IPS-NIHi7 (cell line): ENCODE results near the gene TTLL5.

Source experiments
- DNase-seq: peaks from one replicate; pipeline ENCODE4 v3.0.0; 2012; ENCODE audit warnings: mixed read lengths; ENCODE audit errors: extremely low spot score

Gene TTLL5, protein sequence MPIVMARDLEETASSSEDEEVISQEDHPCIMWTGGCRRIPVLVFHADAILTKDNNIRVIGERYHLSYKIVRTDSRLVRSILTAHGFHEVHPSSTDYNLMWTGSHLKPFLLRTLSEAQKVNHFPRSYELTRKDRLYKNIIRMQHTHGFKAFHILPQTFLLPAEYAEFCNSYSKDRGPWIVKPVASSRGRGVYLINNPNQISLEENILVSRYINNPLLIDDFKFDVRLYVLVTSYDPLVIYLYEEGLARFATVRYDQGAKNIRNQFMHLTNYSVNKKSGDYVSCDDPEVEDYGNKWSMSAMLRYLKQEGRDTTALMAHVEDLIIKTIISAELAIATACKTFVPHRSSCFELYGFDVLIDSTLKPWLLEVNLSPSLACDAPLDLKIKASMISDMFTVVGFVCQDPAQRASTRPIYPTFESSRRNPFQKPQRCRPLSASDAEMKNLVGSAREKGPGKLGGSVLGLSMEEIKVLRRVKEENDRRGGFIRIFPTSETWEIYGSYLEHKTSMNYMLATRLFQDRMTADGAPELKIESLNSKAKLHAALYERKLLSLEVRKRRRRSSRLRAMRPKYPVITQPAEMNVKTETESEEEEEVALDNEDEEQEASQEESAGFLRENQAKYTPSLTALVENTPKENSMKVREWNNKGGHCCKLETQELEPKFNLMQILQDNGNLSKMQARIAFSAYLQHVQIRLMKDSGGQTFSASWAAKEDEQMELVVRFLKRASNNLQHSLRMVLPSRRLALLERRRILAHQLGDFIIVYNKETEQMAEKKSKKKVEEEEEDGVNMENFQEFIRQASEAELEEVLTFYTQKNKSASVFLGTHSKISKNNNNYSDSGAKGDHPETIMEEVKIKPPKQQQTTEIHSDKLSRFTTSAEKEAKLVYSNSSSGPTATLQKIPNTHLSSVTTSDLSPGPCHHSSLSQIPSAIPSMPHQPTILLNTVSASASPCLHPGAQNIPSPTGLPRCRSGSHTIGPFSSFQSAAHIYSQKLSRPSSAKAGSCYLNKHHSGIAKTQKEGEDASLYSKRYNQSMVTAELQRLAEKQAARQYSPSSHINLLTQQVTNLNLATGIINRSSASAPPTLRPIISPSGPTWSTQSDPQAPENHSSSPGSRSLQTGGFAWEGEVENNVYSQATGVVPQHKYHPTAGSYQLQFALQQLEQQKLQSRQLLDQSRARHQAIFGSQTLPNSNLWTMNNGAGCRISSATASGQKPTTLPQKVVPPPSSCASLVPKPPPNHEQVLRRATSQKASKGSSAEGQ (N-terminal part only)

GRCh38 chr14:75660630-75661498, at the start of gene TTLL5, which contains the start of gene ERG28:
TSS of gene TTLL5 (plus strand) at chr14:75661246. CDS start at chr14:75663150, 1,904 bp downstream.
TSS of gene ERG28 (minus strand) at chr14:75660876. CDS start at chr14:75657502, 3,374 bp downstream.
- peak; percentile 100 for DNase-seq

DNA sequence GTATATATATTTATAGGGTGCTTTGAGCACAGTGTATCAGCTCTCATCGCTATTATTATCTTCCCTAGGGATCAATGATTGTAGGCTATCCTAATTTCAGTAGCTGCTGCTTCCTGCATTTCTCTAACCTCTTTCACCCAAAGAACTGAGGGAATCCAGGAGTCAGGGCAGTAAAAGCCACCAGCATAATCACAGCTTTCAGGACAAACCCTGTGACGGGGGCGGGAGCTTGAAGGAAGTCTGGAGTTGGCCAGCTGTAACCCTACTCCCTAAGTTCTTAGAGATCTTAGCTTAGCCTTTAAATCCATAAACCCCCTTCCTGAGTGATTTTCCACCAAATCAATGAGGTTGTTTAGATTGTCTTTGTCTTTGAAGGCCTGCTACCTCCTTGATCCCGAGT, 48.9 kb upstream of the TTLL5 start:
- no peak for DNase-seq

DNA sequence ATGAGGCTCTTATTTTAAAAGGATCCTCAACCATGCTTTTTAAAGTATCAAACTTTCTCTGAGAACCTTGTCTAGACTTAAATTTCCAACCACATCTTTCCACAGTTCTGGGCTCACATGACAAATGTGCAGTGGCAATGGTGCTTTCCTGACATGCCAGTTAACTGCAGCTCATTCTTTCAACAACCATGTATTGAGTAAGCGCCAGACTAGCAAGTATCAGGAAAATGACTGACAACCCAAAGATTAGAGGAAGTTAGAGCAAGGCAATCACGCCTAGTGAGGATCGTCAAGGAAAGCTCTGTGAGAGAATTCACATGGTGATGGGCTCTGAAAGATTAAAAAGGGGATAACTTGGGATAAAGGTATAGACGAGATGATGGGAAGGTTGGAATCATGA, 46.9 kb upstream of the TTLL5 start:
- DNase-seq = no peak

DNA sequence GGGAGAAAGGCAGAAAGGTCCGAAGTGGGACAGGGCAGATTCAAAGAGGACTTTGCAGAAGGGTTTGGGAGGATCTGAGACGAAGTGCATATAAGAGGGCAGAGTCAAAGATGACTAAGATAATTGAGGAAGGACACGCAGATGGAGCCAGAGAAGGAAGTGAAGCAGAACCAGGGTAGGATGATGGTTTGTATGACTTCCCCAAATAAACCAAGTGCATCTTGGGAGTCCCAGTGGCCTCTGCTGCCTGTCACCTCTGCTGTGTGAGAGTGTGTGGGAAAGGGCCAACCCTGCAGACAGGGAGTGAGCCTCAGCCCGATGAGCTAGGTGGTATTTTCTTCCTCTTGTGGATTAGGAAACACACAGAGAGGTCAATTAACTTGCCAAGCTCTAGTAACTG, 45.8 kb upstream of the TTLL5 start:
- DNase-seq = no peak

- no peak for DNase-seq
Measured at GRCh38 chr14:75619548-75619947, 41.5 kb upstream of the TTLL5 start.

GRCh38 chr14:75625034-75625433, 36.0 kb upstream of the TTLL5 start:
- no peak for DNase-seq

GRCh38 chr14:75626396-75626795, 34.6 kb upstream of the TTLL5 start:
- DNase-seq = no peak

GRCh38 chr14:75626863-75627262, 34.2 kb upstream of the TTLL5 start:
- DNase-seq = no peak

DNA sequence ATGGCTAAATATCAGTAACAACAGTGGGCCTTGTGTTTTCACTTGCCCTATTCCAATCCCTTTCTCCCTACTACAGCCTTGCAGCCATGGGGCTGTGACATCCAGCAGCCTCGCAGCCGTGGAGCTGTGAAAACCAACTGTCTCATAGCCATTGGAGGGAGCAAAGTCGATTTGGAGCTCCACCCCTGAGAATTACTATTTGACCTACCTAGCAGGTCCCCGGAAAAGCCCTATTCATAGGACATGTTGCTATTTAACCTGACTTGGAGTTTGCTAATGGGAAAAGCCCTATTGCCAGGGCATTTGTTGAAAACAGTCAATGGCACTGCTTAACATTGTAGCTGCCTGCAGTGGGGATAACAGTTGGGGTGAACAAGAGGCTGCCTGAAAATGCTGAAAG, 33.6 kb upstream of the TTLL5 start:
- no peak for DNase-seq

DNA sequence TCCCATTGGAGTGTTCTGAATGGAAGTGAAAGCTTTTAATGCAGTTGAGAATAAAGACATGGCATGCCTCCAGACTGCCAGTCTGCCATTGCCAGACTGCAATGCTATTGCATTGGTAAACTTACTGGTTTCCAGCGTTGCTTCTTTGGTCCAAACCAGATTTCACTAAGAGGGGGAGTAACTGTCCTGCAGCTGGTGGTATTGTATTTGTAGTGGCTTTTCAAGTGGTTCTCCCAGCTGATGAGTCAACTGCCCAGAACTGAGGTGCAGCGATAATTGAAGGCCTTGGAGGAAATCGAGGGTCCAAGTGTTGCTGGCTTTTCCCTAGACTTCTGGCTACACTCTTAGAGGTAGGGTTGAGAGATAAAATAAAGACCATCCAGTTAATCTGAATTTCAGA, 32.2 kb upstream of the TTLL5 start:
- DNase-seq = no peak

- peak; percentile 72 for DNase-seq
Measured at GRCh38 chr14:75630695-75631452, 30.2 kb upstream of the TTLL5 start.

DNA sequence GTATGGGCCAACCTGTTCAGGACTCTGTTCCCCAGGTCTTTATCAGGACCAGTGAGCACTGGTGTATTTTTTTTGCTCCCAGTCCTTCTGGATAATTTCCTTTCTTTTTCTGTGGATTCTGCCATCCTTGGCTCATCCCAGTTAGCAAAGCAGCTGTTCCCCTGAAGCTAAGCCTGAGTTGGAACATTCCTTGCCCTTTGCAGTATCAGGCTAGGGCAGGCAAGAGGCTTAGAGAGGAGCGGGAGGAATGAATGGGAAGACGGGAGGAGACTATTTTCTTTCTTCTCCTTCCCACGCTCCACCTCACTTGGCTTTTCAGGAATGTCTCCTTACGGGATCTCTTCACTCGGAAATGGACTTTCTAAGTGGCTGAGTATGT, 29.6 kb upstream of the TTLL5 start:
- DNase-seq = peak; percentile 57

DNA sequence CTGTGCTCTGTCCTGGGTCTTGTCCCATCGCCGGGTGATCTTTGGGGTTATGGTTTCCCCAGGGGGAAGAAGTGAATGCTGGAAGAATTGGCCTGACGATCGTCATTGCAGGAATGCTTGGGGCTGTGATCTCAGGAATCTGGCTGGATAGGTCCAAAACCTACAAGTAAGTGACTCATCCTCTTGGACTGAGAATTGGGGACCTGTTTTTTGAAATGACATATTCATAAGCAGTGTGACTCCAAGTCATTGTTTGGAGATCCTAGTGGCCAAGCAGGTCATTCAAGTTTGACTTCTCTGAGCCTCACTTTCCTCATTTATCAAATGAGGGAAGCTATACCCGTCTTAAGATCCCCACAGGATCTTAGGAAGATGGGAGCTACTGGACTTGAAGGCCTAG, 26.2 kb upstream of the TTLL5 start:
- no peak for DNase-seq

DNA sequence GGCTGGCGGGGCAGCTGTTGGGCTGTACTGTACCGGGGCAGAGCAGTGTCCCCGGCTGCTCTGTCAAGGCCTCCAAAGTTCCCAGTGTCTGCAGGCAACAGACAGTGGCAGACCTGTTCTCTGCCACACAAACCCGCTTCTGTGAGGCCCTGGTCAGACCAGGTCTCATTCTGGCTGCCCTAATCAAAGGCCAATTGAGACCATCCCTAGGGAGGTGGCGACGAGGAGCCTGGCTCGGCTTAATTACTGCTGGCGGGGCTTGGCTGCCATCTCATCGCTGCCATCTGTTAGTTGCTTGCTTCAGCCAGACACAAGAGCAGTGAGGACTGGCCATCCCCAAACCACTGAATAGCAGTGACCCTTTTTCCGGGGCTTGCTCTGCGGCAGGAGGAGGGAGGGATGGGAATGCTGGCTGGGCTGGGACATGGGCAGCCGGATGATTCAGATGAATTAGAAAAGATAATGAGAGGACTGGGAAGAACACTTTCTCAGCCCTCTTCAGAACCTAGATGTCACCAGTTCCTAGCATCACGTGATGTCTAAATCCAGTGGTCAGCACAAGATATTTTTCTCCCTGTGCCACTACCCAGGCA, 24.9 kb upstream of the TTLL5 start:
- DNase-seq = no peak

DNA sequence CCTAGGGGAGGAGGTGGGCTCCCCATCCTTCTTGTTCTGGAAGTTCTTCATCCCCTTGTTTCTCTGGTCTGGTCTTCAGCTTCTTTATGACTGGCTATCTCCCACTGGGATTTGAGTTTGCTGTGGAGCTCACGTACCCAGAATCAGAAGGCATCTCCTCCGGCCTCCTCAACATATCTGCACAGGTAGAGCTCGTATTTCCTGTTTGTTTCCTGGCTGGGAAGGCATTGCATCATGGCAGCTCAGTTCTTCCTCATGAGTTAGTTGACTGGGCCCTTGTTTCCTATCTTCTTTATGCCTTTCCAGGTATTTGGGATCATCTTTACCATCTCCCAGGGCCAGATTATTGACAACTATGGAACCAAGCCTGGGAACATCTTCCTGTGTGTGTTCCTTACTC, 20.2 kb upstream of the TTLL5 start:
- DNase-seq = no peak

- no peak for DNase-seq
Measured at GRCh38 chr14:75643985-75644384, 17.1 kb upstream of the TTLL5 start.

GRCh38 chr14:75645056-75645455, 16.0 kb upstream of the TTLL5 start:
- no peak for DNase-seq

- DNase-seq = no peak
Measured at GRCh38 chr14:75646762-75647161, 14.3 kb upstream of the TTLL5 start.

- no peak for DNase-seq
Measured at GRCh38 chr14:75647640-75648039, 13.4 kb upstream of the TTLL5 start.
